SK-N-SH treated with all-trans-retinoic acid at 6 μM for 48 hours (cell line): ENCODE data around the gene KIF7.

ENCODE experiments used
- ATAC-seq: fragments of 200-7000 bp; cut with Tn5 transposase; 3 replicates; pipeline ENCODE4 v1.9.1; 2020; ENCODE audit warnings: mild to moderate bottlenecking, moderate library complexity
- ARNTL ChIP-seq: fragments of 450-650 bp; formaldehyde crosslinking; IDR thresholded peaks from 2 replicates; pipeline ENCODE4 v1.5.0; 2020; ENCODE audit warnings: low read depth, mild to moderate bottlenecking, moderate library complexity, borderline replicate concordance
- CSDC2 ChIP-seq: fragments of 250-450 bp; sonication (Bioruptor Pico); IDR thresholded peaks from 2 replicates; pipeline ENCODE4 v1.5.0; 2020; ENCODE audit warnings: mild to moderate bottlenecking, moderate library complexity
- ESRRG ChIP-seq: fragments of 250-450 bp; sonication (Bioruptor Pico); IDR thresholded peaks from 2 replicates; pipeline ENCODE4 v1.6.1; 2021; ENCODE audit warnings: mild to moderate bottlenecking
- GLIS3 ChIP-seq: fragments of 250-450 bp; sonication (Bioruptor Pico); IDR thresholded peaks from 2 replicates; pipeline ENCODE4 v1.5.0; 2020; ENCODE audit warnings: mild to moderate bottlenecking, moderate library complexity
- OSR1 ChIP-seq: fragments of 250-450 bp; sonication (Bioruptor Pico); IDR thresholded peaks from 2 replicates; pipeline ENCODE4 v1.8.0; 2022; ENCODE audit warnings: moderate library complexity, mild to moderate bottlenecking, inconsistent platforms
- RARB ChIP-seq: fragments of 250-450 bp; sonication (Bioruptor Pico); IDR thresholded peaks from 2 replicates; pipeline ENCODE4 v1.8.0; 2021; ENCODE audit warnings: mild to moderate bottlenecking, moderate library complexity
- SNAI2 ChIP-seq: fragments of 250-450 bp; sonication (Bioruptor Pico); IDR thresholded peaks from 2 replicates; pipeline ENCODE4 v1.5.0; 2020; ENCODE audit warnings: mild to moderate bottlenecking, moderate library complexity
- TCF4 ChIP-seq: fragments of 250-450 bp; sonication (Bioruptor Pico); IDR thresholded peaks from 2 replicates; pipeline ENCODE4 v1.8.0; 2021; ENCODE audit warnings: mild to moderate bottlenecking, moderate library complexity, borderline replicate concordance
- TOX ChIP-seq: fragments of 250-450 bp; sonication (Bioruptor Pico); IDR thresholded peaks from 2 replicates; pipeline ENCODE4 v1.8.0; 2021; ENCODE audit warnings: mild to moderate bottlenecking, moderate library complexity, borderline replicate concordance
- ZC3H10 ChIP-seq: fragments of 250-450 bp; sonication (Bioruptor Pico); IDR thresholded peaks from 2 replicates; pipeline ENCODE4 v1.5.1; 2021; ENCODE audit warnings: mild to moderate bottlenecking, moderate library complexity
- ZFP3 ChIP-seq: fragments of 250-450 bp; sonication (Bioruptor Pico); IDR thresholded peaks from 2 replicates; pipeline ENCODE4 v1.5.0; 2020; ENCODE audit warnings: mild to moderate bottlenecking, moderate library complexity
- ZNF70 ChIP-seq: fragments of 450-650 bp; formaldehyde crosslinking; IDR thresholded peaks from 2 replicates; pipeline ENCODE4 v1.5.0; 2020; ENCODE audit warnings: mild to moderate bottlenecking, moderate library complexity
- ZNF8 ChIP-seq: fragments of 450-650 bp; formaldehyde crosslinking; IDR thresholded peaks from 2 replicates; pipeline ENCODE4 v1.5.0; 2020; ENCODE audit warnings: mild to moderate bottlenecking, moderate library complexity
- TF ChIP-seq, protein P1 (sequence below): fragments of 250-450 bp; sonication (Bioruptor Pico); IDR thresholded peaks from 2 replicates; pipeline ENCODE4 v1.8.0; 2020; ENCODE audit warnings: mild to moderate bottlenecking, moderate library complexity, borderline replicate concordance
- TF ChIP-seq, protein P2 (sequence below): fragments of 250-450 bp; sonication (Bioruptor Pico); IDR thresholded peaks from 2 replicates; pipeline ENCODE4 v1.5.1; 2021; ENCODE audit warnings: mild to moderate bottlenecking, moderate library complexity
- TF ChIP-seq, protein P3 (sequence below): fragments of 250-450 bp; sonication (Bioruptor Pico); IDR thresholded peaks from 2 replicates; pipeline ENCODE4 v1.8.0; 2021; ENCODE audit warnings: low read depth, mild to moderate bottlenecking, moderate library complexity, borderline replicate concordance
- TF ChIP-seq, protein P4 (sequence below): fragments of 250-450 bp; sonication (Bioruptor Pico); IDR thresholded peaks from 2 replicates; pipeline ENCODE4 v1.5.1; 2020; ENCODE audit warnings: low read depth, mild to moderate bottlenecking, moderate library complexity
- TF ChIP-seq, protein P5 (sequence below): fragments of 250-450 bp; sonication (Bioruptor Pico); IDR thresholded peaks from 2 replicates; pipeline ENCODE4 v1.5.0; 2020; ENCODE audit warnings: mild to moderate bottlenecking, moderate library complexity

The KIF7 gene, protein sequence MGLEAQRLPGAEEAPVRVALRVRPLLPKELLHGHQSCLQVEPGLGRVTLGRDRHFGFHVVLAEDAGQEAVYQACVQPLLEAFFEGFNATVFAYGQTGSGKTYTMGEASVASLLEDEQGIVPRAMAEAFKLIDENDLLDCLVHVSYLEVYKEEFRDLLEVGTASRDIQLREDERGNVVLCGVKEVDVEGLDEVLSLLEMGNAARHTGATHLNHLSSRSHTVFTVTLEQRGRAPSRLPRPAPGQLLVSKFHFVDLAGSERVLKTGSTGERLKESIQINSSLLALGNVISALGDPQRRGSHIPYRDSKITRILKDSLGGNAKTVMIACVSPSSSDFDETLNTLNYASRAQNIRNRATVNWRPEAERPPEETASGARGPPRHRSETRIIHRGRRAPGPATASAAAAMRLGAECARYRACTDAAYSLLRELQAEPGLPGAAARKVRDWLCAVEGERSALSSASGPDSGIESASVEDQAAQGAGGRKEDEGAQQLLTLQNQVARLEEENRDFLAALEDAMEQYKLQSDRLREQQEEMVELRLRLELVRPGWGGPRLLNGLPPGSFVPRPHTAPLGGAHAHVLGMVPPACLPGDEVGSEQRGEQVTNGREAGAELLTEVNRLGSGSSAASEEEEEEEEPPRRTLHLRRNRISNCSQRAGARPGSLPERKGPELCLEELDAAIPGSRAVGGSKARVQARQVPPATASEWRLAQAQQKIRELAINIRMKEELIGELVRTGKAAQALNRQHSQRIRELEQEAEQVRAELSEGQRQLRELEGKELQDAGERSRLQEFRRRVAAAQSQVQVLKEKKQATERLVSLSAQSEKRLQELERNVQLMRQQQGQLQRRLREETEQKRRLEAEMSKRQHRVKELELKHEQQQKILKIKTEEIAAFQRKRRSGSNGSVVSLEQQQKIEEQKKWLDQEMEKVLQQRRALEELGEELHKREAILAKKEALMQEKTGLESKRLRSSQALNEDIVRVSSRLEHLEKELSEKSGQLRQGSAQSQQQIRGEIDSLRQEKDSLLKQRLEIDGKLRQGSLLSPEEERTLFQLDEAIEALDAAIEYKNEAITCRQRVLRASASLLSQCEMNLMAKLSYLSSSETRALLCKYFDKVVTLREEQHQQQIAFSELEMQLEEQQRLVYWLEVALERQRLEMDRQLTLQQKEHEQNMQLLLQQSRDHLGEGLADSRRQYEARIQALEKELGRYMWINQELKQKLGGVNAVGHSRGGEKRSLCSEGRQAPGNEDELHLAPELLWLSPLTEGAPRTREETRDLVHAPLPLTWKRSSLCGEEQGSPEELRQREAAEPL (N-terminal part only)

DNA sequence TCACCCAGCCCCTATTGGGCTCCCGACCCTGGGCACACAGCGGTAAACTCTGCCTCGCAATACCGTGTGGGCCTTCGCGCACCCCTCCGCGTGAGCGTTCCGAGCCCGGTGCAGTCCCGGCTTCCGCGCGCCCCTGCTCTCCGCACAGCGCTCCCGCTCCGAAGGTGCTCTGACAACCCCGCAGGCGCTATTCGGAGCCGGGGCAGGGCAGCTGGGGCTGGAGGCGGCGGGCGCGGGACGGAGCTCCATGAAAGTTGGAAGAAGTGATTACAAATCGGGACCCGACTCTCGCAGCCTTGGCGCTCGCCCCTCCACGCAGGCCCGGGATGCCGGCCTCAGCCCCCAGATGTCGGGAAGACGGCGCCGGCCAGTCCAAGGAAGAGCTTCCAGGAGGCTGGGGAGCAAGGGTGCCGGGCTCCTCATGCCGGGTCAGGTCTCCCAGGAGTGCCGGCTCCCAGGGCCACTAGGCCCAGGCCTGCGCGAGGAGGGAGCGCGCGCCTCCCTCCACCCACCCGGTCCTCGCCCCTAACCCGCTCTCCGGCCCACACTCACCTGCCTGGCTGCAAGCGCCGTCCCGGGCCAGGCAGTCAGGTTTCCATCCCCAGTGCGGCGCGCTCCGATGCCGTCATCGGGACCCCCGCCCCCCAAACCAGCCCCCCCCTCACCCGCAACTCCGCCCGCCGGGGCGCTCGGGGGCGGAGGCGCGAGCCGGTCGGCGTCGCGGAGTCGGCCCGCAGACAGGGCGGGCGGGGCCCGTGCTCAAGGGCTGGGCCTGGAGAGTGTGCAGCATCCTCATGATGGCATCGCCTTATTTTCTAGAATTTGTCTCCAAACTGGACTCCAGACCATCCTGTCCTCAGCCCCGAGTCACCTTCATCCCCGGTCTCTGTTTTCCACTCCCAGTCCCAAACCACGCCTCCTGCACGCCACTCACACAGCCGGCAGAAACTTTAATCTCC, at the start of gene KIF7:
TSS of gene KIF7 (minus strand) at position 621 of the 959 bp plus-strand sequence. CDS start 2,537 bp downstream, outside the sequence.
- TF ChIP-seq, protein P1, sequence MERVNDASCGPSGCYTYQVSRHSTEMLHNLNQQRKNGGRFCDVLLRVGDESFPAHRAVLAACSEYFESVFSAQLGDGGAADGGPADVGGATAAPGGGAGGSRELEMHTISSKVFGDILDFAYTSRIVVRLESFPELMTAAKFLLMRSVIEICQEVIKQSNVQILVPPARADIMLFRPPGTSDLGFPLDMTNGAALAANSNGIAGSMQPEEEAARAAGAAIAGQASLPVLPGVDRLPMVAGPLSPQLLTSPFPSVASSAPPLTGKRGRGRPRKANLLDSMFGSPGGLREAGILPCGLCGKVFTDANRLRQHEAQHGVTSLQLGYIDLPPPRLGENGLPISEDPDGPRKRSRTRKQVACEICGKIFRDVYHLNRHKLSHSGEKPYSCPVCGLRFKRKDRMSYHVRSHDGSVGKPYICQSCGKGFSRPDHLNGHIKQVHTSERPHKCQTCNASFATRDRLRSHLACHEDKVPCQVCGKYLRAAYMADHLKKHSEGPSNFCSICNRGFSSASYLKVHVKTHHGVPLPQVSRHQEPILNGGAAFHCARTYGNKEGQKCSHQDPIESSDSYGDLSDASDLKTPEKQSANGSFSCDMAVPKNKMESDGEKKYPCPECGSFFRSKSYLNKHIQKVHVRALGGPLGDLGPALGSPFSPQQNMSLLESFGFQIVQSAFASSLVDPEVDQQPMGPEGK (CRISPR knock-in tag): no peak
- TF ChIP-seq, protein P2, sequence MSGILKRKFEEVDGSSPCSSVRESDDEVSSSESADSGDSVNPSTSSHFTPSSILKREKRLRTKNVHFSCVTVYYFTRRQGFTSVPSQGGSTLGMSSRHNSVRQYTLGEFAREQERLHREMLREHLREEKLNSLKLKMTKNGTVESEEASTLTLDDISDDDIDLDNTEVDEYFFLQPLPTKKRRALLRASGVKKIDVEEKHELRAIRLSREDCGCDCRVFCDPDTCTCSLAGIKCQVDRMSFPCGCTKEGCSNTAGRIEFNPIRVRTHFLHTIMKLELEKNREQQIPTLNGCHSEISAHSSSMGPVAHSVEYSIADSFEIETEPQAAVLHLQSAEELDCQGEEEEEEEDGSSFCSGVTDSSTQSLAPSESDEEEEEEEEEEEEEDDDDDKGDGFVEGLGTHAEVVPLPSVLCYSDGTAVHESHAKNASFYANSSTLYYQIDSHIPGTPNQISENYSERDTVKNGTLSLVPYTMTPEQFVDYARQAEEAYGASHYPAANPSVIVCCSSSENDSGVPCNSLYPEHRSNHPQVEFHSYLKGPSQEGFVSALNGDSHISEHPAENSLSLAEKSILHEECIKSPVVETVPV (CRISPR knock-in tag): no peak
- TF ChIP-seq, protein P3, sequence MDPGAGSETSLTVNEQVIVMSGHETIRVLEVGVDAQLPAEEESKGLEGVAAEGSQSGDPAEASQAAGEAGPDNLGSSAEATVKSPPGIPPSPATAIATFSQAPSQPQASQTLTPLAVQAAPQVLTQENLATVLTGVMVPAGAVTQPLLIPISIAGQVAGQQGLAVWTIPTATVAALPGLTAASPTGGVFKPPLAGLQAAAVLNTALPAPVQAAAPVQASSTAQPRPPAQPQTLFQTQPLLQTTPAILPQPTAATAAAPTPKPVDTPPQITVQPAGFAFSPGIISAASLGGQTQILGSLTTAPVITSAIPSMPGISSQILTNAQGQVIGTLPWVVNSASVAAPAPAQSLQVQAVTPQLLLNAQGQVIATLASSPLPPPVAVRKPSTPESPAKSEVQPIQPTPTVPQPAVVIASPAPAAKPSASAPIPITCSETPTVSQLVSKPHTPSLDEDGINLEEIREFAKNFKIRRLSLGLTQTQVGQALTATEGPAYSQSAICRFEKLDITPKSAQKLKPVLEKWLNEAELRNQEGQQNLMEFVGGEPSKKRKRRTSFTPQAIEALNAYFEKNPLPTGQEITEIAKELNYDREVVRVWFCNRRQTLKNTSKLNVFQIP: no peak
- no peak for TF ChIP-seq OSR1
- TF ChIP-seq ESRRG (CRISPR knock-in tag): no peak
- TF ChIP-seq SNAI2 (CRISPR knock-in tag): no peak
- no peak for TF ChIP-seq TOX (CRISPR knock-in tag)
- TF ChIP-seq GLIS3: no peak
- TF ChIP-seq, protein P4, sequence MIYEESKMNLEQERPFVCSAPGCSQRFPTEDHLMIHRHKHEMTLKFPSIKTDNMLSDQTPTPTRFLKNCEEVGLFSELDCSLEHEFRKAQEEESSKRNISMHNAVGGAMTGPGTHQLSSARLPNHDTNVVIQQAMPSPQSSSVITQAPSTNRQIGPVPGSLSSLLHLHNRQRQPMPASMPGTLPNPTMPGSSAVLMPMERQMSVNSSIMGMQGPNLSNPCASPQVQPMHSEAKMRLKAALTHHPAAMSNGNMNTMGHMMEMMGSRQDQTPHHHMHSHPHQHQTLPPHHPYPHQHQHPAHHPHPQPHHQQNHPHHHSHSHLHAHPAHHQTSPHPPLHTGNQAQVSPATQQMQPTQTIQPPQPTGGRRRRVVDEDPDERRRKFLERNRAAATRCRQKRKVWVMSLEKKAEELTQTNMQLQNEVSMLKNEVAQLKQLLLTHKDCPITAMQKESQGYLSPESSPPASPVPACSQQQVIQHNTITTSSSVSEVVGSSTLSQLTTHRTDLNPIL: no peak
- no peak for TF ChIP-seq TCF4 (CRISPR knock-in tag)
- no peak for TF ChIP-seq ZNF70
- TF ChIP-seq, protein P5, sequence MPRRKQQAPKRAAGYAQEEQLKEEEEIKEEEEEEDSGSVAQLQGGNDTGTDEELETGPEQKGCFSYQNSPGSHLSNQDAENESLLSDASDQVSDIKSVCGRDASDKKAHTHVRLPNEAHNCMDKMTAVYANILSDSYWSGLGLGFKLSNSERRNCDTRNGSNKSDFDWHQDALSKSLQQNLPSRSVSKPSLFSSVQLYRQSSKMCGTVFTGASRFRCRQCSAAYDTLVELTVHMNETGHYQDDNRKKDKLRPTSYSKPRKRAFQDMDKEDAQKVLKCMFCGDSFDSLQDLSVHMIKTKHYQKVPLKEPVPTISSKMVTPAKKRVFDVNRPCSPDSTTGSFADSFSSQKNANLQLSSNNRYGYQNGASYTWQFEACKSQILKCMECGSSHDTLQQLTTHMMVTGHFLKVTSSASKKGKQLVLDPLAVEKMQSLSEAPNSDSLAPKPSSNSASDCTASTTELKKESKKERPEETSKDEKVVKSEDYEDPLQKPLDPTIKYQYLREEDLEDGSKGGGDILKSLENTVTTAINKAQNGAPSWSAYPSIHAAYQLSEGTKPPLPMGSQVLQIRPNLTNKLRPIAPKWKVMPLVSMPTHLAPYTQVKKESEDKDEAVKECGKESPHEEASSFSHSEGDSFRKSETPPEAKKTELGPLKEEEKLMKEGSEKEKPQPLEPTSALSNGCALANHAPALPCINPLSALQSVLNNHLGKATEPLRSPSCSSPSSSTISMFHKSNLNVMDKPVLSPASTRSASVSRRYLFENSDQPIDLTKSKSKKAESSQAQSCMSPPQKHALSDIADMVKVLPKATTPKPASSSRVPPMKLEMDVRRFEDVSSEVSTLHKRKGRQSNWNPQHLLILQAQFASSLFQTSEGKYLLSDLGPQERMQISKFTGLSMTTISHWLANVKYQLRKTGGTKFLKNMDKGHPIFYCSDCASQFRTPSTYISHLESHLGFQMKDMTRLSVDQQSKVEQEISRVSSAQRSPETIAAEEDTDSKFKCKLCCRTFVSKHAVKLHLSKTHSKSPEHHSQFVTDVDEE (CRISPR knock-in tag): no peak
- TF ChIP-seq RARB (CRISPR knock-in tag): no peak
- no peak for TF ChIP-seq CSDC2 (CRISPR knock-in tag)
- TF ChIP-seq, all 23 proteins: peak for 0

DNA sequence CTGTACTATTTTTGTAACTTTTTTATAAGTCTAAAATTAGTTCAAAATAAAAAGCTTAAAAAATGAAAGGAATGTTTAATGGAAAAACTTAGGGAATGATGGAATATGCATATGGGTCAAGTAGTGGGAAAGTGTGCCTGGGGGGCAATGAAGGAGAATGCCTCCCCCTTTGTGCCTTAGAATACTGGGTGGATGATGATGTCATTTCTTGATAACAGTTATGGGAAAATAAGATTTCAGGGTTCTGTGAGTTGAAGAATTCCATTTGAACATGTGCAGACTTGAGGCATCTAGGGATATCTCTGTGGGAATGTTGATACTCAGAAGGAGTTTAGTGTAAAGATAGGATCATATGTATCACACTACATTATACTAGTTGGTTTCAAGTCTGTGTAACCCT, 49.1 kb upstream of the KIF7 start:
- ATAC-seq: no peak
- TF ChIP-seq, protein P2 (CRISPR knock-in tag): no peak
- TF ChIP-seq ESRRG (CRISPR knock-in tag) (no peak), ZFP3 (CRISPR knock-in tag) (no peak), GLIS3 (no peak), TOX (CRISPR knock-in tag) (no peak), SNAI2 (CRISPR knock-in tag) (no peak), ARNTL (no peak), RARB (CRISPR knock-in tag) (no peak), ZNF8 (CRISPR knock-in tag) (no peak), ZC3H10 (CRISPR knock-in tag) (no peak)
- TF ChIP-seq, protein P4: no peak
- TF ChIP-seq, protein P1 (CRISPR knock-in tag): no peak

More for the DNA sequence above, at the start of gene KIF7:
- ATAC-seq: peak; percentile 92
